GM12878 (cell line): ENCODE measurements around the gene PPP1R11. TPM values are rescaled to one million over a fixed set of nuclear protein-coding genes. Genes with fewer than 3 reads are reported as not detected.

ENCODE experiments used
- BHLHE40 ChIP-seq, 2 experiments: fragments of 450-650 bp in 1 of 2; IDR thresholded peaks; 2 replicates each; pipeline ENCODE4 v1.6.1; 2011 to 2017; ENCODE audit warnings: low read depth in 2 of 2, borderline replicate concordance in 1 of 2, improper control_type of control experiment in 1 of 2, low read length in 1 of 2, mild to moderate bottlenecking in 1 of 2
- CBX3 ChIP-seq: fragments of 200-600 bp; sonication (generic); IDR thresholded peaks from 2 replicates; pipeline ENCODE4 v1.6.1; 2016; ENCODE audit warnings: low read depth, borderline replicate concordance
- CREB1 ChIP-seq: IDR thresholded peaks from 2 replicates; pipeline ENCODE4 v1.6.1; 2012; ENCODE audit warnings: low read depth, mild to moderate bottlenecking, inconsistent platforms
- MTA2 ChIP-seq: fragments of 450-650 bp; IDR thresholded peaks from 2 replicates; pipeline ENCODE4 v1.6.1; 2016; ENCODE audit warnings: low read depth, mild to moderate bottlenecking, moderate library complexity
- RB1 ChIP-seq: fragments of 450-650 bp; formaldehyde crosslinking; IDR thresholded peaks from 2 replicates; pipeline ENCODE4 v1.6.1; 2017; ENCODE audit warnings: mild to moderate bottlenecking, borderline replicate concordance
- SKIL ChIP-seq: fragments of 450-650 bp; IDR thresholded peaks from 2 replicates; pipeline ENCODE4 v1.6.1; 2017; ENCODE audit warnings: mild to moderate bottlenecking, low read depth, inconsistent platforms; ENCODE audit not compliant: poor library complexity, severe bottlenecking
- ZNF24 ChIP-seq: fragments of 450-650 bp; IDR thresholded peaks from 2 replicates; pipeline ENCODE4 v1.6.1; 2017; ENCODE audit warnings: antibody characterized with exemption, mild to moderate bottlenecking
- polyA plus RNA-seq, 11 experiments: library from polyadenylated mRNA; depleted of rRNA in 4 of 11; unstranded in 6 of 11; stranded (reverse) in 5 of 11; fragments of >200 nt; fragmentation: Nextera tagmentation in 4 of 11; fragmentation: Illumina TruSeq in 1 of 11; extraction: Ambion mirVana in 4 of 11; extraction: Trizol in 1 of 11; gene quantifications; 1 replicate in 1 of 11; 2 replicates in 10 of 11; pipeline versions ENCODE4 v1.2.1 to v1.2.3, GENCODE V29; 2011 to 2016; ENCODE audit warnings: inconsistent platforms in 2 of 11, missing spikeins in 2 of 11, low read depth in 1 of 11
- total RNA-seq, 4 experiments: library from RNA; depleted of rRNA in 3 of 4; stranded (reverse); fragments of >200 nt in 3 of 4; fragmentation: Illumina TruSeq in 1 of 4; extraction: Trizol in 1 of 4; gene quantifications; 2 replicates each; pipeline versions ENCODE4 v1.2.1 to v1.2.3, GENCODE V29; 2013 to 2021
- TF ChIP-seq, protein P1 (sequence below): IDR thresholded peaks from 2 replicates; pipeline ENCODE4 v1.6.1; 2012; ENCODE audit warnings: mild to moderate bottlenecking, low read depth, low read length
- TF ChIP-seq, protein P2 (sequence below): fragments of 450-650 bp; IDR thresholded peaks from 2 replicates; pipeline ENCODE4 v1.6.1; 2017; ENCODE audit warnings: low read depth, mild to moderate bottlenecking, moderate library complexity

The PPP1R11 gene
- total and polyA plus RNA-seq, 10 of the 15 experiments (the other 5 are each of a cell fraction or from before 2014, with no cell fraction given), result 12.6 to 56.1 (median 33.5) TPM

DNA sequence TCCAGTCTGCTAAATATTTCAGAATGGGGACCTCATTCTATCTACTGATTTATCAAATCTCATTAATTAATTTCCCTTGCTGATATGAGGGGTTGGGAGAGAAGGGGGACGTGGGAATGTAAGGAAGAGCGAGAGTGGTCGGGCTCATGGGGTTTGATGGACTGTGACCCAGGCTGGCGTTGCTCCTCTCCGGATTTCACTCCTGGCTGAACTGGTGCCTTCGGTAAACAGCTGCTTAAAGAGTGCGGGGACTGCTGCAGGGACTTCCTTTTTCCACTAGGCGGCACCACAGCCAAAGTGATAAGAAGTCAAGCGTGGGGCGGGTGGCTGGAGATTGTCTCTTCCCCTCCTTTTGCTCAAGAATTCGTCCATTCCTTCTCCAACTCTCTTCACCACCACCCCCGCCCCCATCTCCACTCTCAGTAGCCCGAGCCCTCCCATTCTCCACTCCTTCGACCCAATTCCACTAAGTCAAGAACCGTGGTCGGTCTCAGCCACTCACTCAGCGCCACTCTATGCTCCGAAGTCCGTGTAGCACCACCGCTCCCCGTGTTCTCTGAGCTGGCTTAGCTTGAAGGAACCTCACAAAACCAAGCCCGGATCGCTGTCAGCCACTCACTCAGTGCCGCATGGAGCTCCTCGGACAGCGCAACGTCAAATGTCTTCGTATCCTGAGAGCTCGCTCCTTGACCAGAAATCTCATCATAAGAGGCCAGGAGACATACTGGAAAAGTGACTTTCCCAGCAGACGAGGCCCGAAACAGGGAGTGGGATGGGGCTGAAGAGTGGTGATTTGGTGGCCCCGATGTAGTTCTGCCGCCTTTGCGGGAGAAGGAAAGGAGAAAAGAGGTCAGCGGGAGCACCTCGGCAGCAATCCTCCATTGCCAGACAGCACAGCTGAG, 36.2 kb downstream of the PPP1R11 start (continued):
- TF ChIP-seq, protein P1, sequence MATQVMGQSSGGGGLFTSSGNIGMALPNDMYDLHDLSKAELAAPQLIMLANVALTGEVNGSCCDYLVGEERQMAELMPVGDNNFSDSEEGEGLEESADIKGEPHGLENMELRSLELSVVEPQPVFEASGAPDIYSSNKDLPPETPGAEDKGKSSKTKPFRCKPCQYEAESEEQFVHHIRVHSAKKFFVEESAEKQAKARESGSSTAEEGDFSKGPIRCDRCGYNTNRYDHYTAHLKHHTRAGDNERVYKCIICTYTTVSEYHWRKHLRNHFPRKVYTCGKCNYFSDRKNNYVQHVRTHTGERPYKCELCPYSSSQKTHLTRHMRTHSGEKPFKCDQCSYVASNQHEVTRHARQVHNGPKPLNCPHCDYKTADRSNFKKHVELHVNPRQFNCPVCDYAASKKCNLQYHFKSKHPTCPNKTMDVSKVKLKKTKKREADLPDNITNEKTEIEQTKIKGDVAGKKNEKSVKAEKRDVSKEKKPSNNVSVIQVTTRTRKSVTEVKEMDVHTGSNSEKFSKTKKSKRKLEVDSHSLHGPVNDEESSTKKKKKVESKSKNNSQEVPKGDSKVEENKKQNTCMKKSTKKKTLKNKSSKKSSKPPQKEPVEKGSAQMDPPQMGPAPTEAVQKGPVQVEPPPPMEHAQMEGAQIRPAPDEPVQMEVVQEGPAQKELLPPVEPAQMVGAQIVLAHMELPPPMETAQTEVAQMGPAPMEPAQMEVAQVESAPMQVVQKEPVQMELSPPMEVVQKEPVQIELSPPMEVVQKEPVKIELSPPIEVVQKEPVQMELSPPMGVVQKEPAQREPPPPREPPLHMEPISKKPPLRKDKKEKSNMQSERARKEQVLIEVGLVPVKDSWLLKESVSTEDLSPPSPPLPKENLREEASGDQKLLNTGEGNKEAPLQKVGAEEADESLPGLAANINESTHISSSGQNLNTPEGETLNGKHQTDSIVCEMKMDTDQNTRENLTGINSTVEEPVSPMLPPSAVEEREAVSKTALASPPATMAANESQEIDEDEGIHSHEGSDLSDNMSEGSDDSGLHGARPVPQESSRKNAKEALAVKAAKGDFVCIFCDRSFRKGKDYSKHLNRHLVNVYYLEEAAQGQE, result no peak
- TF ChIP-seq SKIL (peak; percentile 43), BHLHE40 (IDR thresholded peaks at IDR 0.05; ENCODE audit: borderline replicate concordance in 1 of 2, low read depth in 2 of 2, low read length in 1 of 2) (peak; percentile 8 to 26; a peak in 1 of 4 replicates), ZNF24 (peak; percentile 57; the same call in 1 of the 2 replicates), CBX3 (no peak), MTA2 (peak; percentile 43; the same call in 1 of the 2 replicates), RB1 (peak; percentile 63; the same call in 1 of the 2 replicates), CREB1 (0 out of 2 replicates have a peak, but pooled peaks have one; percentile 14)
- TF ChIP-seq, protein P2, sequence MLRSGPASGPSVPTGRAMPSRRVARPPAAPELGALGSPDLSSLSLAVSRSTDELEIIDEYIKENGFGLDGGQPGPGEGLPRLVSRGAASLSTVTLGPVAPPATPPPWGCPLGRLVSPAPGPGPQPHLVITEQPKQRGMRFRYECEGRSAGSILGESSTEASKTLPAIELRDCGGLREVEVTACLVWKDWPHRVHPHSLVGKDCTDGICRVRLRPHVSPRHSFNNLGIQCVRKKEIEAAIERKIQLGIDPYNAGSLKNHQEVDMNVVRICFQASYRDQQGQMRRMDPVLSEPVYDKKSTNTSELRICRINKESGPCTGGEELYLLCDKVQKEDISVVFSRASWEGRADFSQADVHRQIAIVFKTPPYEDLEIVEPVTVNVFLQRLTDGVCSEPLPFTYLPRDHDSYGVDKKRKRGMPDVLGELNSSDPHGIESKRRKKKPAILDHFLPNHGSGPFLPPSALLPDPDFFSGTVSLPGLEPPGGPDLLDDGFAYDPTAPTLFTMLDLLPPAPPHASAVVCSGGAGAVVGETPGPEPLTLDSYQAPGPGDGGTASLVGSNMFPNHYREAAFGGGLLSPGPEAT, result 0 out of 2 replicates have a peak, but pooled peaks have one; percentile 8
